ENCODE data around the gene RPS6KA5.

Gene RPS6KA5

DNA sequence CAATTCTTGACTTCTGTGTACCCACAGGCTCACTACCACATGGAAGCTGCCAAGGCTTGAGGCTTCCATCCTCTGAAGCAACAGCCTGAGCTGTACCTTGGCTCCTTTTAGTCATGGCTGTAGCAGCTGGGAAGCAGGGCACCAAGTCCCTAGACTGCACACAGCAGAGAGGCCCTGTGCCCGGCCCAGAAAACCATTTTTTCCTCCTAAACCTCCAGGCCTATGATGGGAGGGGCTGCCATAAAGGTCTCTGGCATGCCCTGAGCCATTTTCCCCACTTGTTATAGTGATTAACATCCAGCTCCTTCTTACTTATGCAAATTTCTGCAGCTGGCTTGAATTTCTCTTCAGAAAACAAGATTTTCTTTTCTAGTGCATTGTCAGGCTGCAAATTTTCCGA, 121.8 kb downstream of the RPS6KA5 start:
- no peaks in the 10 kb centered on the region for H4K20me1 ChIP-seq (ENCODE audit: control insufficient read depth, insufficient read depth, low read depth, low read length)
- H3K36me3 ChIP-seq (ENCODE audit: control insufficient read depth, low read length) = peaks cover 3% of the 10 kb centered on the region; the same call in 1 of the 2 replicates
- no peaks in the 10 kb centered on the region for H3K27me3 ChIP-seq (ENCODE audit: control insufficient read depth, low read length)
- no peaks in the 10 kb centered on the region for H3K79me2 ChIP-seq (ENCODE audit: control insufficient read depth, low read length)
- no peak overlapping the region for H3K4me3 ChIP-seq (ENCODE audit: low read length)
- TF ChIP-seq, protein P1, sequence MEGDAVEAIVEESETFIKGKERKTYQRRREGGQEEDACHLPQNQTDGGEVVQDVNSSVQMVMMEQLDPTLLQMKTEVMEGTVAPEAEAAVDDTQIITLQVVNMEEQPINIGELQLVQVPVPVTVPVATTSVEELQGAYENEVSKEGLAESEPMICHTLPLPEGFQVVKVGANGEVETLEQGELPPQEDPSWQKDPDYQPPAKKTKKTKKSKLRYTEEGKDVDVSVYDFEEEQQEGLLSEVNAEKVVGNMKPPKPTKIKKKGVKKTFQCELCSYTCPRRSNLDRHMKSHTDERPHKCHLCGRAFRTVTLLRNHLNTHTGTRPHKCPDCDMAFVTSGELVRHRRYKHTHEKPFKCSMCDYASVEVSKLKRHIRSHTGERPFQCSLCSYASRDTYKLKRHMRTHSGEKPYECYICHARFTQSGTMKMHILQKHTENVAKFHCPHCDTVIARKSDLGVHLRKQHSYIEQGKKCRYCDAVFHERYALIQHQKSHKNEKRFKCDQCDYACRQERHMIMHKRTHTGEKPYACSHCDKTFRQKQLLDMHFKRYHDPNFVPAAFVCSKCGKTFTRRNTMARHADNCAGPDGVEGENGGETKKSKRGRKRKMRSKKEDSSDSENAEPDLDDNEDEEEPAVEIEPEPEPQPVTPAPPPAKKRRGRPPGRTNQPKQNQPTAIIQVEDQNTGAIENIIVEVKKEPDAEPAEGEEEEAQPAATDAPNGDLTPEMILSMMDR (IDR thresholded peaks at IDR 0.05; ENCODE audit: low read depth, low read length, poor library complexity, severe bottlenecking) = no peak
- TF ChIP-seq EZH2phosphoT487 (IDR thresholded peaks at IDR 0.05; ENCODE audit: borderline replicate concordance, low read length) = no peak
- no peaks in the 10 kb centered on the region for H3K9me2 ChIP-seq (replicated peaks; ENCODE audit: control insufficient read depth, low read length)
- no peak overlapping the region for H3K4me2 ChIP-seq (ENCODE audit: low read length)
- H3K4me1 ChIP-seq (ENCODE audit: control insufficient read depth, low read length) = no peaks in the 10 kb centered on the region
- no peaks in the 10 kb centered on the region for H3F3A ChIP-seq (ENCODE audit: control insufficient read depth, insufficient read depth)
- H3K9me3 ChIP-seq (ENCODE audit: control insufficient read depth, insufficient read depth, low read length) = peaks cover 20% of the 10 kb centered on the region; the same call in 1 of the 2 replicates
- no peak overlapping the region for H3K27ac ChIP-seq (ENCODE audit: low read depth, low read length)

- no peak overlapping the region for H3K27ac ChIP-seq (ENCODE audit: low read depth, low read length)
- H3K4me3 ChIP-seq (ENCODE audit: low read length) = no peak overlapping the region
- no peak for TF ChIP-seq EZH2phosphoT487 (IDR thresholded peaks at IDR 0.05; ENCODE audit: borderline replicate concordance, low read length)
- peaks cover 20% of the 10 kb centered on the region; the same call in 1 of the 2 replicates for H3K9me3 ChIP-seq (ENCODE audit: control insufficient read depth, insufficient read depth, low read length)
- peaks cover 3% of the 10 kb centered on the region; the same call in 1 of the 2 replicates for H3K36me3 ChIP-seq (ENCODE audit: control insufficient read depth, low read length)
- no peaks in the 10 kb centered on the region for H3K27me3 ChIP-seq (ENCODE audit: control insufficient read depth, low read length)
- H3F3A ChIP-seq (ENCODE audit: control insufficient read depth, insufficient read depth) = no peaks in the 10 kb centered on the region
- H3K4me2 ChIP-seq (ENCODE audit: low read length) = no peak overlapping the region
- H3K9me2 ChIP-seq (replicated peaks; ENCODE audit: control insufficient read depth, low read length) = no peaks in the 10 kb centered on the region
- no peaks in the 10 kb centered on the region for H3K4me1 ChIP-seq (ENCODE audit: control insufficient read depth, low read length)
- H3K79me2 ChIP-seq (ENCODE audit: control insufficient read depth, low read length) = no peaks in the 10 kb centered on the region
- H4K20me1 ChIP-seq (ENCODE audit: control insufficient read depth, insufficient read depth, low read depth, low read length) = no peaks in the 10 kb centered on the region
Observed at GRCh38 chr14:90936757-90937440, 123.5 kb downstream of the RPS6KA5 start.

DNA sequence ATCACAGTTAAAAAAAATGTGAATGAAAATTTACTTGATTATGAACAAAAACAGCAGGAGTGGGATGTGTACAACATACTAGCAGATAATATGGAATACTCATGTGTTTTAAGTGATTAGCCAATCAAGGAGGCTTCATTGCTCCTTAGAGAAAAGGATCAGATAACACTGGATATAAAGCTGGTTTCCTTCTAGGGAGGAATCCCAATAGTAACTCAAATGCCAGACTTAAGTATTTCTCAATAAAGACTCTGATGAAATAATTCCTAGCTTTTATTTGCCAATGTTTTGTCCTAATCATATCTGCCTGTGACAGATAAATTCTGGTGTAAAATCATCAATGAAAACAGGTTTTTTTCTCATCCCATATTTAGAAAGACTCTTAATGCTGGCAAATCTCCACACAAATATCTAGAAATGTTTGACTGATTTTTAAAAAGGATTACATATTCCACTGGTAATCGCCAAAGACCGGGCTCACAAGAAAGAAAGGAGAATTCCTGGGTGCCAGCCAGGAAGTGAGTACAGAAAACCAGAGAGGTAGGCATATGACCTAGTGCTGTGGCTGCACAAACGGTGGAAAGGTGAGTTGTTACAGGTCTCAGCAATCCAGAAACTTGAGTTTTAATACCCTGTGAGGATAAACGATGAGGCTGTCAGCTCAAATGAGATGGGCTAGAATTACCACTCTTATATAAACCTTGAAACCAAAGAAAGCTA, 135.7 kb downstream of the RPS6KA5 start:
- Histone ChIP-seq H3K4me1 (ENCODE audit: control insufficient read depth, low read length) (no peaks in the 10 kb centered on the region), H3K9me3 (ENCODE audit: control insufficient read depth, insufficient read depth, low read length) (no peaks in the 10 kb centered on the region), H4K20me1 (ENCODE audit: control insufficient read depth, insufficient read depth, low read depth, low read length) (no peaks in the 10 kb centered on the region), H3K27ac (ENCODE audit: low read depth, low read length) (no peak overlapping the region), H3K4me2 (ENCODE audit: low read length) (no peak overlapping the region), H3F3A (ENCODE audit: control insufficient read depth, insufficient read depth) (no peaks in the 10 kb centered on the region), H3K36me3 (ENCODE audit: control insufficient read depth, low read length) (no peaks in the 10 kb centered on the region; the same call in 1 of the 2 replicates), H3K4me3 (ENCODE audit: low read length) (no peak overlapping the region), H3K9me2 (replicated peaks; ENCODE audit: control insufficient read depth, low read length) (no peaks in the 10 kb centered on the region), H3K27me3 (ENCODE audit: control insufficient read depth, low read length) (no peaks in the 10 kb centered on the region), H3K79me2 (ENCODE audit: control insufficient read depth, low read length) (no peaks in the 10 kb centered on the region)
- no peak for TF ChIP-seq EZH2phosphoT487 (IDR thresholded peaks at IDR 0.05; ENCODE audit: borderline replicate concordance, low read length)
- TF ChIP-seq, protein P1 (IDR thresholded peaks at IDR 0.05; ENCODE audit: low read depth, low read length, poor library complexity, severe bottlenecking) = no peak

- Histone ChIP-seq H3K4me3 (ENCODE audit: low read length) (no peak overlapping the region), H3K4me1 (ENCODE audit: control insufficient read depth, low read length) (no peaks in the 10 kb centered on the region), H4K20me1 (ENCODE audit: control insufficient read depth, insufficient read depth, low read depth, low read length) (no peaks in the 10 kb centered on the region), H3K27ac (ENCODE audit: low read depth, low read length) (no peak overlapping the region), H3F3A (ENCODE audit: control insufficient read depth, insufficient read depth) (no peaks in the 10 kb centered on the region), H3K27me3 (ENCODE audit: control insufficient read depth, low read length) (no peaks in the 10 kb centered on the region), H3K9me2 (replicated peaks; ENCODE audit: control insufficient read depth, low read length) (no peaks in the 10 kb centered on the region), H3K9me3 (ENCODE audit: control insufficient read depth, insufficient read depth, low read length) (no peaks in the 10 kb centered on the region), H3K36me3 (ENCODE audit: control insufficient read depth, low read length) (no peaks in the 10 kb centered on the region; the same call in 1 of the 2 replicates), H3K4me2 (ENCODE audit: low read length) (no peak overlapping the region), H3K79me2 (ENCODE audit: control insufficient read depth, low read length) (no peaks in the 10 kb centered on the region)
- TF ChIP-seq, protein P1 (IDR thresholded peaks at IDR 0.05; ENCODE audit: low read depth, low read length, poor library complexity, severe bottlenecking) = no peak
- TF ChIP-seq EZH2phosphoT487 (IDR thresholded peaks at IDR 0.05; ENCODE audit: borderline replicate concordance, low read length) = no peak
Observed at GRCh38 chr14:90922141-90922540, 138.3 kb downstream of the RPS6KA5 start.

Measured in DOHH2 (cell line).